HG03439 (cell line): Measurements from ENCODE around the gene SIPA1.
A peak's percentile ranks its signal among the peaks of the same experiment; 100 is the strongest.
"Not testable (repeated sequence)": the region's sequence is repeated elsewhere in the genome, so short reads cannot be mapped to it uniquely, and the experiment has no call there.

Experiments used
- ATAC-seq: cut with Tn5 transposase; IDR thresholded peaks from one replicate; pipeline ENCODE4 v1.9.1; 2021; ENCODE audit warnings: mild to moderate bottlenecking, moderate library complexity; ENCODE audit not compliant: unreplicated experiment

Gene SIPA1

GRCh38 chr11:65622011-65622410, 15.9 kb upstream of the SIPA1 start:
- ATAC-seq, result no peak

DNA sequence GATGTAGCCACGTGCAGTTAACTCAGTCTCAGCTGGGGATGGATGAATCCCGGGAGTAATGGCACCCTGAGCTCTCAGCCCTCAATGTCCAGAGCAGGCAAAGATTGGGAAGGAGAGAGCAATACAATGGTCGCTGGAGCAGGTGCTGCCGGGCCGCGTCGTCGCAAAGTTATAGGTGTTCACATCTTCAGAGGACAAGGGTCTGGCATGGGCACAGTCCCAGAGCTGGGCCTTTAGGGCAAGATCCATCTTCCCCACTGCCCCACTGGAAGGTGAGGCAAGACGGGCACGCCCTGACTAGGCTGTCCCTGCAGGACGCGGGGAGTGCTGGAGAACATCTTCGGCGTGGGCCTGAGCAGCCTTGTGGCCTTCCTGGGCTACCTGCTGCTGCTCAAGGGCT, 14.7 kb upstream of the SIPA1 start:
- no peak for ATAC-seq

GRCh38 chr11:65623852-65624616, 13.9 kb upstream of the SIPA1 start:
- ATAC-seq, result no peak

DNA sequence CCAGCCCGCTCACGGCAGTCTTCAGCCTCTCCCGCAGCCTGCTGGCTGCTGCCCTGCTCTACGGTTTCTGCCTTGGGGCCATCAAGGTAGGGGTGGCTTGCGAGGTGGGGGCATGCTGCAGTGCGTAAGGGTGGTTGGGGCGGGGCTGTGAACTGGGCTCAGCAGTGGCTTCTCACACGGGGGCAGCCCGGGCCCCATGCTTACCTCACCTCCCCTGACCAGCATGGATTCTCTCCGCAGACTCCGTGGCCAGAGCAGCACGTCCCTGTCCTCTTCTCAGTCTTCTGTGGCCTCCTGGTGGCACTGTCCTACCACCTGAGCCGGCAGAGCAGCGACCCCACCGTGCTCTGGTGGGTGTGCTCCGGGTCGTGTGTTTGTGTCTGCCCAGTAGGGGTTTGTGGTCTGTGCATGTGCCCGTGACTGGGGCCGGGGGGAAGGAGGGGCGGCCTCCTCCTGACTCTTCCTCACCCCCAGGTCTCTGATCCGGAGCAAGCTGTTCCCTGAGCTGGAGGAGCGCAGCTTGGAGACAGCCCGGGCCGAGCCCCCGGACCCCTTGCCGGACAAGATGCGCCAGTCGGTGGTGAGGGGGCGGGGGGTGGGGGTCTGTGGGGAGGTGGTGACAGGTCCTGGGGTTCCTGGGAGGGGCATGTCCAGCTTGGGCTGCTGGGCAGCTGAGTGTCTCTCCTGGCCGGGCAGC, 12.8 kb upstream of the SIPA1 start:
- ATAC-seq, result no peak

DNA sequence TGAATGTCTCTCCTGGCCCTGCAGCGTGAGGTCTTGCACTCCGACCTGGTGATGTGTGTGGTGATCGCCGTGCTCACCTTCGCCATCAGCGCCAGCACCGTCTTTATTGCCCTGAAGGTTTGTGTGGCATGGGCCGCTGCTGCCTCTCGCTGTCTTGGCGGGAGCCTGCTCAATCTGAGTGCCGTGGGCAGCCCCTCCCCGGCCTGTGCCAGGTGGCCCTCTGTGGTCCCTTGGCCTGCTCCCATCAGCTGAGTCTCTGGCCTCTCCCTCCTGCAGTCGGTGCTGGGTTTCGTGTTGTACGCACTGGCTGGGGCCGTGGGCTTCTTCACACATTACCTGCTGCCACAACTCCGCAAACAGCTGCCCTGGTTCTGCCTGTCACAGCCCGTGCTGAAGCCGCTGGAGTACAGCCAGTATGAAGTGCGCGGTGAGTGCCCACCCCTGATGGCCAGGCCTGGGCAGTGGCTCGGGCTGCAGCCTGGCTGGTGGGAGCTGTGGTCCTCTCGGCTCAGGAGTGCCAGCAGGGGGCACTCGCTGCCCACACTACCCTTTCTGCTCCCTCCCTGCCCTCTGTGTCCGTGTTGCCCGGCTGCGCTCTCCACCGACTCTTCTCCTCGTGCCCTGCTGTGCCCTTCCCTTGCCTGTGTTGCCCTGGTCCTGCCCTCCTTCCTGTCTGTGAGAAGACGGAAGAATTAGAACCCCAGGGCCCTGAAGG, 12.1 kb upstream of the SIPA1 start:
- ATAC-seq, result no peak

DNA sequence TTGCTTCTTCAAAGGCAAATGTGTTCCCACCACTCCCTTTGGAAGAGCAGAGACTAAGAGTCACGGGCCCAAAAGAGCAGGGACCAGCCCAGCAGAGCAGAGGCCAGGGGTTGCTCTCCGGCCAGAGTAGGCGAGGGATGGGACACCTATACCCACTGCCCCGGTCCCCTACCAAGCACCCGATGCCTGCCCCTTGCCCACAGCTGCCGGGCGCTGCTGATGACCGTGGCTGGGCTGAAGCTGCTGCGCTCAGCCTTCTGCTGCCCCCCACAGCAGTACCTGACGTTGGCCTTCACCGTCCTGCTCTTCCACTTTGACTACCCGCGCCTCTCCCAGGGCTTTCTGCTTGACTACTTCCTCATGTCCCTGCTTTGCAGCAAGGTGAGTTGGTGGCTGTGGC, 10.7 kb upstream of the SIPA1 start:
- ATAC-seq, result no peak

DNA sequence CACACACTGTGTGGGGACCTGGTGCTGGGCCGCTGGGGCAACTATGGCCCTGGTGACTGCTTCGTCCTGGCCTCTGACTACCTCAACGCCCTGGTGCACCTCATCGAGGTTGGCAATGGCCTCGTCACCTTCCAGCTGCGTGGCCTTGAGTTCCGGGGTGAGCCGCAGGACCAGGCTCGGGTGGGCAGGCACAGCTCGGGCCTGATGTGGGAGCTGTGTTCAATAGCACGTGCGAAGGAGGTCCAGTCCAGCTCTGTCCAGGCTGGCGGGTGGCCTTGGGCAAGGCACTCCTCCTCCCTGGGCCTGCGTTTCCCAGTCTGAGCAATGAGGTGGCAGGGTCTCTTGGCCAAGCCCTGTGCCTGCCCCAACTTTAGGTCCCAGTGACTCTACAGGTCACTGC, 8.3 kb upstream of the SIPA1 start:
- ATAC-seq, result no peak

- ATAC-seq, result no peak
Observed at GRCh38 chr11:65630215-65630614, 7.7 kb upstream of the SIPA1 start.

DNA sequence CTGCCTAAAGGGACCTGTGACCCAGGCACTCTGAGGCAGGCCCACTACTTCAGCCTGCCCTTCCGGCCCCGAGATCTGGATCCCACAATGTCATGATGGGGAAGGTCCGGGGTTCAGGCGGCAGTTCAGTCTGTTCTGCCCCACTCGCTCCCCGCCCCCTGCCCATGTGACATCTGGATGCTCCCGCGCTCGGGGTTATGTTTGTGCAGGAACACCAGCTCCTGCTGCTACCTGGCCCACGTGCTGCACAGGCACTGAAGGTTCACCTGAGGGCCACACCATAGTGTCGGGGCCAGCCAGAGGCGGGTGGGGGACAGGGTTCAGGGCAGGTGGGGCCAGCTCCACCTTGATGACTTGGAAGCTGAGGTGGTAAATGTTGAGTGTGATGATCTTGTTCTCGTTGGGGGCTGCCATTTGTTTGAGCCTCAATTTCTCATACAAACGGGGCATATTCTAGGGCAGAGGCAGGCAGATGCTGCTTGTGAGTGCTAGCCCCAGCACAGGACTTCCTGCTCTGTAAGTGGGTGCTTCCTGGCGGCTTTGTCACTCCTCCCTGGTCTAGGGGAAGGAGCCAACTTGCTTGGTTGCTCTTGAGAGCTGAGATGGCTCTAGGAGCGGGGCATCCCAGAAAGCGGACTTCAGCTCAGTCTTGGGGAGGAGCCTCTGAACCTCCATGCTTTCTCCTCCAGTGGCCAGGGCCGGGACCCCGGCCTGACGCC, 4.4 kb upstream of the SIPA1 start:
- ATAC-seq, result no peak

DNA sequence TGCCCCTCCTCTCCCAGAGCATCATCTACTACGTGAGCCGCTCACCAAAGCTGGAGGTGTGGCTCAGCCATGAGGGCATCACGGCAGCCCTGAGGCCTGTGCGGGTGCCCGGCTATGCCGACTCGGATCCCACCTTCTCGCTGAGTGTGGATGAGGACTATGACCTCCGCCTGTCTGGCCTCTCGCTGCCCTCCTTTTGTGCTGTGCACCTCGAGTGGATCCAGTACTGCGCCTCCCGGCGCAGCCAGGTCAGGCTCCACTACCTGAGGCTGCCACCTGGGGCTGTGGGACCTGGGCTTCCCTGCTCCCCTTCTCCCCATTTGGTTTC, 3.8 kb upstream of the SIPA1 start:
- no peak for ATAC-seq

DNA sequence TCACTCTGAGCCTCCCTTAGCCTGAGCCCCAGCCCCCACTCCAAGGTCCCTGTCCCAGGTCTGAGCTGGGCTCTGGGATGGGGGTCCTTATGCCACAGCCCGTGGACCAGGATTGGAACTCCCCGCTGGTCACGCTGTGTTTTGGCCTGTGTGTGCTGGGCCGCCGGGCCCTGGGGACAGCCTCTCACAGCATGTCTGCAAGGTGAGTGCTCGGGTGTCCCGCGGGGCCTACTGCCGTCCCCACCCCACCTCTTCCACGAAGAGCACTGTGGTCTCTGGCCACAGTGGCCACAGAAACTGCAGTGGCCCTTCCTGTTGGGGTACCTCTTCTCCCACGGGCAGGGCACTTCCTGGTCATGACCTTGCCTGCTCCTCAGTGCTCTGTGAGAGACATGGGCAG, 3.5 kb upstream of the SIPA1 start:
- ATAC-seq, result no peak

DNA sequence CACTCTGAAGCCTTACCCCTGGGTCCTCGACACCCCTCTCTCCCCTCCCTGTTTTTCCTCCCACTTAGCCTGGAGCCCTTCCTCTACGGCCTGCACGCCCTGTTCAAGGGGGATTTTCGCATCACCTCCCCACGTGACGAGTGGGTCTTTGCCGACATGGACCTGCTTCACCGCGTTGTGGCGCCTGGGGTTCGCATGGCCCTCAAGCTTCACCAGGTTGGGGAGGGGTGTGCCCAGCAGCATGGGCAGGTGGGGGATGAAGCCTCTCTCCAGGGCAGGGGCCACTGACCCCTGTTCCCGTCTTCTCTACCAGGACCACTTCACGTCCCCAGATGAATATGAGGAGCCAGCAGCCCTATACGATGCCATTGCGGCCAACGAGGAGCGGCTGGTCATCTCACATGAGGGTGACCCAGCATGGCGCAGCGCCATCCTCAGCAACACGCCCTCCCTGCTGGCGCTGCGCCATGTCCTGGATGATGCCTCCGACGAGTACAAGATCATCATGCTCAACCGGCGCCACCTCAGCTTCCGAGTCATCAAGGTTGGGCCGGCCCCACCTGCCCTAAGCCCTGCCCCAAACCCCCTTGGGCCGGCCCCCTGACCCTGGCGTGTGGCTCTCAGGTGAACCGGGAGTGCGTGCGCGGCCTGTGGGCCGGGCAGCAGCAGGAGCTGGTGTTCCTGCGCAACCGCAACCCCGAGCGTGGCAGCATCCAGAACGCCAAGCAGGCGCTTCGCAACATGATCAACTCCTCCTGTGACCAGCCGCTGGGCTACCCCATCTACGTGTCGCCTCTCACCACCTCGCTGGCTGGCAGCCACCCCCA, 2.8 kb upstream of the SIPA1 start:
- no peak for ATAC-seq

GRCh38 chr11:65636108-65637031, 1.5 kb upstream of the SIPA1 start:
- ATAC-seq, result no peak

DNA sequence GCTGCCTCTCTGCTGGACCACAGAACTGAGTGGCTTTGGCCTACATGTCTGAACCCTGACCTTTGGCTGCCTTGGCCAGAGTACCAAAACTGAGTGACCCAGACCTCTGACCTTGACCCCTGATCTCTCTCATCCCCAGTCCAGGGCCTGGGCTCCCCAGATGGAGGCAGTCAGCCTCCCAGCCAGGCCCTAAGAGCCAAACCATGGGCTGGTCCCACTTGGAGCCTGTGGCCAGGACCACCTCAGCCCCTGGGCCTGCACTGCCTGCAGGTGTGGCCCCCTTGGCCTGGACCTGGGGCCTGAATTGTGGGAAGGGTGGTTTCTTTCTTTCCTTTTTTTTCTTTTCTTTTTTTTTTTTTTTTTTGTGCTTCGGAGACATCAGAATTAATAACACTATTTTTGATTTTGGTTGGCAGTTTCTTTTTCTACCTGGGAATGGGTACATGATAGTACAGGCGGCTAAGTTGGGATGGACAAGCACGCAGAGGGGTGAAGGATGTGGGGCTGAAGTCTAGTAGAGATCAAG, 806 bp upstream of the SIPA1 start:
- ATAC-seq, result no peak

GRCh38 chr11:65639228-65639597, 1.3 kb downstream of the SIPA1 start:
- not testable (repeated sequence) for ATAC-seq

DNA sequence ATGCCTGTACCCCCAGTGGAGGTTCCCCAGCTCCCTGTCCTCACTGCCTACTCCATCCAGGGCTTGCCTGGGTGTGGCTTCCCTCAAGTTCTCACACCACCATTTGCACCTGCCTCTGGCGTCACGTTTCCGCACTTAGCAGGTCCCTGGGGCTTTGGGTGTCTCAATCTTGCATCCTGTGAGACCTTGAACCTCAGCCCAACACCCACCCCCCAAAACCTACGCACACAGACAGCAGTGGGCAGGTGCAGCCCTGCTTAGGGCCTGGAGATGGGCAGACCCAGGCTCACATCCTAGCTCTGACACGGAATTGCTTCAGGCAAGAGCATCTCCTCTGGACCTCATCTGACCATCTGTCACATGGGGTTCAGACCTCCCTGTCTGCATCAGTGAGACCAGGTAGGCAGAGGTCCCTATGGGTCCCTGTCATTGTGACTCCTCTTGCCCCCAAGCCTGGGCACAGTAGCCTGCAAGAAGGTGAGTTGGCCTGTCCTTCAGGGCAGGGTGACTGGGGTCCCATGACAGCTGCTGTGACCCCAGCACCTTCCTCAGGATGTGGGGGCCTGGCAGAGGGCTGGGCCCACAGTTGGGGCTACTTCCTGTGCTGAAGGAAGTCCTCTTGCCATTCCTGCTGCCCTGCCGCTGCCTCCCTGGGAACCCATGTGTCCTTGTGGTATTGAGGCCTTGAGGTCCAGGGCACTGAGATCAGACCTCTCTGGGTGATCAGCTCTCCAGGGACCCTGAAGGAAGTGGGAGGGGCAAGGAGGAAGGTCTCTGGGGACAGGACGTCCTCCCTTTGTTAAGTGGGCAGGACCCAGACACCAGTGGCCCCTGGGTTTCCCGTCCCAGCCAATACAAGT, 2.0 kb downstream of the SIPA1 start:
- ATAC-seq, result peak; percentile 36

GRCh38 chr11:65640483-65641296, 2.8 kb downstream of the SIPA1 start:
- no peak for ATAC-seq
